Lower lobe of right lung (tissue), 2 donors: Measurements from ENCODE around the gene HRG. TPM values are rescaled to one million over a fixed set of nuclear protein-coding genes. Genes with fewer than 3 reads are reported as not detected.

ENCODE experiments used
- ATAC-seq, 2 donors: fragments of 200-7000 bp; cut with Tn5 transposase; one replicate each; pipeline ENCODE4 v1.9.1; 2020 to 2022; ENCODE audit warnings: mild to moderate bottlenecking in 2 of 2, moderate library complexity in 2 of 2
- DNase-seq: peaks from one replicate; pipeline ENCODE4 v3.0.0-alpha.2; 2020
- H3K27ac ChIP-seq: fragments of 200-600 bp; one replicate; pipeline ENCODE4 v1.8.0; 2022
- H3K27me3 ChIP-seq: fragments of 200-600 bp; one replicate; pipeline ENCODE4 v1.8.0; 2022; ENCODE audit warnings: low read depth
- H3K36me3 ChIP-seq: fragments of 200-600 bp; one replicate; pipeline ENCODE4 v1.8.0; 2022; ENCODE audit warnings: mild to moderate bottlenecking
- H3K4me1 ChIP-seq: fragments of 200-600 bp; one replicate; pipeline ENCODE4 v1.8.0; 2022
- H3K4me3 ChIP-seq: fragments of 200-600 bp; one replicate; pipeline ENCODE4 v1.8.0; 2022; ENCODE audit warnings: mild to moderate bottlenecking
- H3K9me3 ChIP-seq: fragments of 200-600 bp; one replicate; pipeline ENCODE4 v1.8.0; 2022
- CTCF ChIP-seq: fragments of 200-600 bp; IDR thresholded peaks from one replicate; pipeline ENCODE4 v1.8.0; 2022; ENCODE audit warnings: antibody characterized with exemption, mild to moderate bottlenecking
- intact Hi-C: fragments of 100-400 bp; cut with DNase I; formaldehyde crosslinking; loops from one replicate; pipeline ENCODE4 v1.11.0; 2022
- total RNA-seq: library from RNA; stranded (reverse); fragmentation: NEBNext Ultra II Directional; extraction: Animal tissue kit (Norgen Biotek cat#: 25700); gene quantifications from one replicate; pipeline ENCODE4 v1.2.1, GENCODE V29; 2021
- donor health status: DM: no; HTN: yes; CAD: no; lungs with severe emphysema.

The HRG gene
- total RNA-seq, 1 donor from 2014 or later, result not detected

- peaks cover 23% of the 10 kb centered on the region for H3K27me3 ChIP-seq
- intact Hi-C loops, result loop anchor here (10.0 kb wide), 1 partner anchor 205 kb away; no protein-coding TSS in a partner anchor
- ATAC-seq, result no peak
- no peak for TF ChIP-seq CTCF
- no peak for DNase-seq
- H3K4me3 ChIP-seq, result no peak overlapping the region
- H3K4me1 ChIP-seq, result peaks cover 11% of the 10 kb centered on the region
- no peak overlapping the region for H3K27ac ChIP-seq
- H3K36me3 ChIP-seq, result no peaks in the 10 kb centered on the region
- no peaks in the 10 kb centered on the region for H3K9me3 ChIP-seq
These were observed 46.0 kb upstream of the HRG start for GRCh38 chr3:186619787-186620212.

- no peak overlapping the region for H3K27ac ChIP-seq
- H3K4me1 ChIP-seq, result peaks cover 11% of the 10 kb centered on the region
- ATAC-seq, result no peak
- no peak for DNase-seq
- no peaks in the 10 kb centered on the region for H3K36me3 ChIP-seq
- H3K4me3 ChIP-seq, result no peak overlapping the region
- peaks cover 23% of the 10 kb centered on the region for H3K27me3 ChIP-seq
- intact Hi-C loops, result no loop called here
- H3K9me3 ChIP-seq, result no peaks in the 10 kb centered on the region
- no peak for TF ChIP-seq CTCF
These were observed 45.4 kb upstream of the HRG start for GRCh38 chr3:186620213-186621092.

GRCh38 chr3:186621894-186622650, 43.7 kb upstream of the HRG start:
- intact Hi-C loops, result no loop called here
- ATAC-seq, result no peak
- DNase-seq, result no peak

GRCh38 chr3:186622651-186623310, 43.0 kb upstream of the HRG start:
- no peak for ATAC-seq
- no peak overlapping the region for H3K4me3 ChIP-seq
- H3K27me3 ChIP-seq, result peaks cover 26% of the 10 kb centered on the region
- H3K9me3 ChIP-seq, result no peaks in the 10 kb centered on the region
- no peaks in the 10 kb centered on the region for H3K36me3 ChIP-seq
- H3K27ac ChIP-seq, result no peak overlapping the region
- no peak for DNase-seq
- no peak for TF ChIP-seq CTCF
- no peaks in the 10 kb centered on the region for H3K4me1 ChIP-seq
- intact Hi-C loops, result no loop called here

More at GRCh38 chr3:186621894-186622650, 43.7 kb upstream of the HRG start:
- TF ChIP-seq CTCF, result no peak
- H3K9me3 ChIP-seq, result no peaks in the 10 kb centered on the region
- peaks cover 5% of the 10 kb centered on the region for H3K4me1 ChIP-seq
- no peak overlapping the region for H3K4me3 ChIP-seq
- H3K27me3 ChIP-seq, result peaks cover 26% of the 10 kb centered on the region
- H3K27ac ChIP-seq, result no peak overlapping the region
- no peaks in the 10 kb centered on the region for H3K36me3 ChIP-seq

GRCh38 chr3:186624598-186624997, 41.2 kb upstream of the HRG start:
- Histone ChIP-seq H3K36me3 (no peaks in the 10 kb centered on the region), H3K4me1 (no peaks in the 10 kb centered on the region), H3K9me3 (no peaks in the 10 kb centered on the region), H3K27ac (no peak overlapping the region), H3K27me3 (peaks cover 15% of the 10 kb centered on the region), H3K4me3 (no peak overlapping the region)
- DNase-seq (no peak), ATAC-seq (no peak)
- no peak for TF ChIP-seq CTCF
- intact Hi-C loops, result no loop called here
